NCI-H510A (cell line): ENCODE measurements around the gene TNFRSF25.
A peak's percentile ranks its signal among the peaks of the same experiment; 100 is the strongest.
"Not testable (repeated sequence)": the region's sequence is repeated elsewhere in the genome, so short reads cannot be mapped to it uniquely, and the experiment has no call there.

Experiments used
- DNase-seq: peaks from one replicate; lab custom pipeline; 2025; lab: John Stamatoyannopoulos, UW

TNFRSF25 gene

GRCh38 chr1:6434186-6434585, 31.8 kb downstream of the TNFRSF25 start:
- DNase-seq = no peak

- DNase-seq = not testable (repeated sequence)
Observed at GRCh38 chr1:6431645-6432579, 34.1 kb downstream of the TNFRSF25 start.

- DNase-seq = not testable (repeated sequence)
Observed at GRCh38 chr1:6429660-6430411, 36.1 kb downstream of the TNFRSF25 start.

GRCh38 chr1:6428453-6428852, 37.5 kb downstream of the TNFRSF25 start:
- DNase-seq = not testable (repeated sequence)

- no peak for DNase-seq
Observed at GRCh38 chr1:6427441-6428390, 38.3 kb downstream of the TNFRSF25 start.

- no peak for DNase-seq
Observed at GRCh38 chr1:6426972-6427350, 39.0 kb downstream of the TNFRSF25 start.

- no peak for DNase-seq
Observed at GRCh38 chr1:6426277-6426971, 39.5 kb downstream of the TNFRSF25 start.

- no peak for DNase-seq
Observed at GRCh38 chr1:6425658-6426057, 40.3 kb downstream of the TNFRSF25 start.

- DNase-seq = no peak
Observed at GRCh38 chr1:6424619-6425593, 41.1 kb downstream of the TNFRSF25 start, which contains the start of gene ESPN. TSS of gene ESPN (plus strand) at chr1:6424776. CDS start at chr1:6424956, 180 bp downstream.

- DNase-seq = no peak
Observed at GRCh38 chr1:6424000-6424565, 41.9 kb downstream of the TNFRSF25 start.

GRCh38 chr1:6423321-6423999, 42.5 kb downstream of the TNFRSF25 start:
- peak; percentile 79 for DNase-seq

GRCh38 chr1:6421266-6421665, 44.7 kb downstream of the TNFRSF25 start:
- DNase-seq = no peak

GRCh38 chr1:6420454-6421042, 45.4 kb downstream of the TNFRSF25 start:
- DNase-seq = no peak

- no peak for DNase-seq
Observed at GRCh38 chr1:6419804-6420453, 46.0 kb downstream of the TNFRSF25 start, which contains the start of gene HES2. TSS of gene HES2 (minus strand) at chr1:6419919. CDS start at chr1:6419820, 99 bp downstream.

- peak; percentile 71 for DNase-seq
Observed at GRCh38 chr1:6419397-6419803, 46.6 kb downstream of the TNFRSF25 start.

GRCh38 chr1:6418668-6419396, 47.1 kb downstream of the TNFRSF25 start:
- no peak for DNase-seq
